SK-N-SH (cell line): ENCODE data around the gene MECP2. TPM values are rescaled to one million over a fixed set of nuclear protein-coding genes. Genes with fewer than 3 reads are reported as not detected.

Experiments used
- CTCF ChIA-PET: fragments of 300-600, 350-600 bp; formaldehyde crosslinking; extraction: SDS; loops from one replicate; lab custom pipeline; 2021; lab: Yijun Ruan, JAX
- POLR2A ChIA-PET: fragments of 350-600 bp; sonication (Branson Sonifier 250); formaldehyde crosslinking; extraction: SDS; loops from one replicate; lab custom pipeline; 2020; ENCODE audit warnings: antibody characterized with exemption, inconsistent platforms; lab: Yijun Ruan, JAX
- DNase-seq: peaks from one replicate; pipeline ENCODE4 v3.0.0; 2012
- H2AFZ ChIP-seq: fragments of 200-600 bp; sonication (generic); 2 replicates; pipeline ENCODE4 v1.8.1; 2016; ENCODE audit warnings: antibody characterized with exemption, mild to moderate bottlenecking, low read depth
- H3F3A ChIP-seq: fragments of 200-600 bp; sonication (generic); replicated peaks from 2 replicates; pipeline ENCODE3; 2016; ENCODE audit warnings: antibody characterized with exemption, mild to moderate bottlenecking; ENCODE audit not compliant: insufficient read depth
- H3K27ac ChIP-seq, 2 experiments: fragments of 200-500 bp in 1 of 2; fragments of 200-600 bp in 1 of 2; sonication (Bioruptor generic) in 1 of 2; sonication (generic), shearing (Covaris generic) in 1 of 2; 2 replicates each; pipeline versions ENCODE4 v1.5.1 to v1.6.1; 2014 to 2016; ENCODE audit warnings: low read depth in 2 of 2, inconsistent platforms in 1 of 2, low read length in 1 of 2, mild to moderate bottlenecking in 1 of 2, mixed read lengths in 1 of 2
- H3K27me3 ChIP-seq: fragments of 200-600 bp; sonication (generic), shearing (Covaris generic); 2 replicates; pipeline ENCODE4 v1.6.1; 2016; ENCODE audit warnings: mixed run types; ENCODE audit not compliant: insufficient read depth
- H3K36me3 ChIP-seq, 2 experiments: fragments of 200-500 bp in 1 of 2; fragments of 200-600 bp in 1 of 2; sonication (Bioruptor generic) in 1 of 2; sonication (generic) in 1 of 2; replicated peaks in 1 of 2; 2 replicates each; pipeline versions ENCODE3 to v1.5.1; 2014 to 2016; ENCODE audit warnings: low read length in 1 of 2, mild to moderate bottlenecking in 1 of 2; ENCODE audit not compliant: insufficient read depth in 2 of 2, control insufficient read depth in 1 of 2
- H3K4me1 ChIP-seq, 2 experiments: fragments of 200-500 bp in 1 of 2; fragments of 200-600 bp in 1 of 2; sonication (Bioruptor generic) in 1 of 2; sonication (generic), shearing (Covaris generic) in 1 of 2; 2 replicates each; pipeline versions ENCODE4 v1.5.1 to v1.6.1; 2014 to 2016; ENCODE audit warnings: low read depth in 1 of 2, low read length in 1 of 2, mixed run types in 1 of 2; ENCODE audit not compliant: insufficient read depth in 2 of 2, control insufficient read depth in 1 of 2
- H3K4me2 ChIP-seq: fragments of 200-600 bp; sonication (generic), shearing (Covaris generic); 2 replicates; pipeline ENCODE4 v1.6.1; 2017; ENCODE audit warnings: mixed run types
- H3K4me3 ChIP-seq, 2 experiments: fragments of 200-500 bp in 1 of 2; fragments of 200-600 bp in 1 of 2; sonication (Bioruptor generic) in 1 of 2; sonication (generic), shearing (Covaris generic) in 1 of 2; 2 replicates each; pipeline versions ENCODE4 v1.5.1 to v1.8.1; 2014 to 2016; ENCODE audit warnings: low read depth in 2 of 2, inconsistent platforms in 1 of 2, low read length in 1 of 2, mild to moderate bottlenecking in 1 of 2, mixed read lengths in 1 of 2, moderate library complexity in 1 of 2
- H3K79me2 ChIP-seq: fragments of 200-600 bp; sonication (generic); 2 replicates; pipeline ENCODE4 v1.8.1; 2017; ENCODE audit warnings: mild to moderate bottlenecking; ENCODE audit not compliant: insufficient read depth
- H3K9ac ChIP-seq: fragments of 200-600 bp; sonication (generic); 2 replicates; pipeline ENCODE4 v1.6.1; 2017; ENCODE audit warnings: mixed run types
- H3K9me2 ChIP-seq: fragments of 200-600 bp; sonication (generic); 2 replicates; pipeline ENCODE4 v1.6.1; 2017; ENCODE audit warnings: mixed run types
- H3K9me3 ChIP-seq: fragments of 200-600 bp; sonication (generic); 2 replicates; pipeline ENCODE4 v1.6.1; 2017; ENCODE audit warnings: mixed run types, mild to moderate bottlenecking, moderate library complexity
- H4K20me1 ChIP-seq: fragments of 200-600 bp; sonication (generic); 2 replicates; pipeline ENCODE4 v1.6.1; 2017; ENCODE audit warnings: mild to moderate bottlenecking, mixed run types; ENCODE audit not compliant: insufficient read depth
- CHD2 ChIP-seq: fragments of 150-350 bp; IDR thresholded peaks from 2 replicates; pipeline ENCODE4 v1.6.1; 2018; ENCODE audit warnings: low read length; ENCODE audit not compliant: partially characterized antibody
- ELF1 ChIP-seq: IDR thresholded peaks from 2 replicates; pipeline ENCODE4 v1.4.0; 2012
- EZH2phosphoT487 ChIP-seq: fragments of 200-600 bp; sonication (generic); IDR thresholded peaks from 2 replicates; pipeline ENCODE4 v1.6.1; 2017; ENCODE audit warnings: low read depth, mixed run types, mild to moderate bottlenecking, antibody characterized with exemption, moderate library complexity, borderline replicate concordance
- FOSL2 ChIP-seq: IDR thresholded peaks from 2 replicates; pipeline ENCODE4 v1.4.0; 2012; ENCODE audit warnings: low read depth, mild to moderate bottlenecking, moderate library complexity, borderline replicate concordance
- FOXJ3 ChIP-seq: sonication (generic); formaldehyde crosslinking; IDR thresholded peaks from 2 replicates; pipeline ENCODE4 v1.5.1; 2020; ENCODE audit warnings: mild to moderate bottlenecking, missing genetic modification reagents
- GATA2 ChIP-seq: sonication (generic); formaldehyde crosslinking; IDR thresholded peaks from 2 replicates; pipeline ENCODE4 v1.5.0; 2020; ENCODE audit warnings: mild to moderate bottlenecking, missing genetic modification reagents
- NFIC ChIP-seq: IDR thresholded peaks from 2 replicates; pipeline ENCODE4 v1.4.0; 2012; ENCODE audit warnings: borderline replicate concordance
- NRF1 ChIP-seq: IDR thresholded peaks from 2 replicates; pipeline ENCODE4 v1.6.1; 2012; ENCODE audit warnings: low read depth, mild to moderate bottlenecking, low read length
- POLR2AphosphoS5 ChIP-seq: IDR thresholded peaks from 2 replicates; pipeline ENCODE4 v1.6.1; 2012; ENCODE audit warnings: low read depth, low read length
- RAD21 ChIP-seq: IDR thresholded peaks from 2 replicates; pipeline ENCODE4 v1.6.1; 2012; ENCODE audit warnings: mild to moderate bottlenecking, low read length
- RCOR1 ChIP-seq: fragments of 150-350 bp; IDR thresholded peaks from 2 replicates; pipeline ENCODE4 v1.6.1; 2017; ENCODE audit warnings: antibody characterized with exemption, low read length
- REST ChIP-seq: IDR thresholded peaks from 2 replicates; pipeline ENCODE4 v1.6.1; 2012; ENCODE audit warnings: mild to moderate bottlenecking, low read depth, low read length, moderate library complexity
- SMC3 ChIP-seq: IDR thresholded peaks from 2 replicates; pipeline ENCODE4 v1.6.1; 2012; ENCODE audit warnings: low read depth, low read length, improper control_type of control experiment
- TEAD4 ChIP-seq: IDR thresholded peaks from 2 replicates; pipeline ENCODE4 v1.4.0; 2012; ENCODE audit warnings: mild to moderate bottlenecking, borderline replicate concordance; ENCODE audit not compliant: insufficient read depth
- YY1 ChIP-seq: IDR thresholded peaks from 2 replicates; pipeline ENCODE4 v1.4.0; 2012; ENCODE audit warnings: low read depth, mild to moderate bottlenecking
- WGBS: methylation state at CpG from one replicate; pipeline ENCODE4 v1.1.6; 2017; ENCODE audit warnings: low lambda C conversion rate; 5-methylcytosine and 5-hydroxymethylcytosine counted together
- polyA plus RNA-seq, 3 experiments: library from polyadenylated mRNA; depleted of rRNA; stranded (reverse); fragments of >200 nt; gene quantifications; 2 replicates each; pipeline ENCODE4 v1.2.3, GENCODE V29; 2012
- TF ChIP-seq, protein P1 (sequence below): fragments of 200-600 bp; sonication (generic); IDR thresholded peaks from 2 replicates; pipeline ENCODE4 v1.6.1; 2017; ENCODE audit warnings: antibody characterized with exemption, mild to moderate bottlenecking, moderate library complexity
- TF ChIP-seq, protein P2 (sequence below): fragments of 150-350 bp; IDR thresholded peaks from 2 replicates; pipeline ENCODE4 v1.6.1; 2017; ENCODE audit warnings: antibody characterized with exemption, low read length, low read depth, borderline replicate concordance
- TF ChIP-seq, protein P3 (sequence below): IDR thresholded peaks from 2 replicates; pipeline ENCODE4; 2012
- TF ChIP-seq, protein P4 (sequence below): fragments of 150-350 bp; IDR thresholded peaks from 2 replicates; pipeline ENCODE4 v1.6.1; 2016; ENCODE audit warnings: mild to moderate bottlenecking, low read depth, low read length

MECP2 gene
- polyA plus RNA-seq, 1 of the 3 experiments (the other 2 are of a cell fraction): 8.2 TPM

GRCh38 chrX:154037754-154038153 is 59.8 kb downstream of the MECP2 start:
- ChIA-PET POLR2A (no interaction called here), CTCF (interaction anchor here (0.9 to 4.9 kb wide), 2 partner anchors 12 to 25 kb away, joined by 3 to 30 read pairs; no protein-coding TSS in a partner anchor)
- Histone ChIP-seq H4K20me1 (peaks cover 9% of the 10 kb centered on the region), H3K9me3 (no peaks in the 10 kb centered on the region), H3K79me2 (peaks cover 53% of the 10 kb centered on the region; the same call in 1 of the 2 replicates), H3K4me3 (no peak overlapping the region), H3K27me3 (peaks cover 22% of the 10 kb centered on the region; the same call in 1 of the 2 replicates), H2AFZ (no peak overlapping the region), H3K27ac (no peak overlapping the region), H3K4me2 (no peak overlapping the region), H3F3A (no peaks in the 10 kb centered on the region), H3K4me1 (no peaks in the 10 kb centered on the region; a peak in 1 of 4 replicates), H3K36me3 (no peaks in the 10 kb centered on the region), H3K9me2 (no peaks in the 10 kb centered on the region), H3K9ac (no peak overlapping the region)
- TF ChIP-seq, protein P1, sequence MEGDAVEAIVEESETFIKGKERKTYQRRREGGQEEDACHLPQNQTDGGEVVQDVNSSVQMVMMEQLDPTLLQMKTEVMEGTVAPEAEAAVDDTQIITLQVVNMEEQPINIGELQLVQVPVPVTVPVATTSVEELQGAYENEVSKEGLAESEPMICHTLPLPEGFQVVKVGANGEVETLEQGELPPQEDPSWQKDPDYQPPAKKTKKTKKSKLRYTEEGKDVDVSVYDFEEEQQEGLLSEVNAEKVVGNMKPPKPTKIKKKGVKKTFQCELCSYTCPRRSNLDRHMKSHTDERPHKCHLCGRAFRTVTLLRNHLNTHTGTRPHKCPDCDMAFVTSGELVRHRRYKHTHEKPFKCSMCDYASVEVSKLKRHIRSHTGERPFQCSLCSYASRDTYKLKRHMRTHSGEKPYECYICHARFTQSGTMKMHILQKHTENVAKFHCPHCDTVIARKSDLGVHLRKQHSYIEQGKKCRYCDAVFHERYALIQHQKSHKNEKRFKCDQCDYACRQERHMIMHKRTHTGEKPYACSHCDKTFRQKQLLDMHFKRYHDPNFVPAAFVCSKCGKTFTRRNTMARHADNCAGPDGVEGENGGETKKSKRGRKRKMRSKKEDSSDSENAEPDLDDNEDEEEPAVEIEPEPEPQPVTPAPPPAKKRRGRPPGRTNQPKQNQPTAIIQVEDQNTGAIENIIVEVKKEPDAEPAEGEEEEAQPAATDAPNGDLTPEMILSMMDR: no peak
- TF ChIP-seq, protein P2, sequence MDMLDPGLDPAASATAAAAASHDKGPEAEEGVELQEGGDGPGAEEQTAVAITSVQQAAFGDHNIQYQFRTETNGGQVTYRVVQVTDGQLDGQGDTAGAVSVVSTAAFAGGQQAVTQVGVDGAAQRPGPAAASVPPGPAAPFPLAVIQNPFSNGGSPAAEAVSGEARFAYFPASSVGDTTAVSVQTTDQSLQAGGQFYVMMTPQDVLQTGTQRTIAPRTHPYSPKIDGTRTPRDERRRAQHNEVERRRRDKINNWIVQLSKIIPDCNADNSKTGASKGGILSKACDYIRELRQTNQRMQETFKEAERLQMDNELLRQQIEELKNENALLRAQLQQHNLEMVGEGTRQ: no peak
- TF ChIP-seq REST (no peak), FOSL2 (no peak), FOXJ3 (CRISPR knock-in tag) (no peak), TEAD4 (no peak), GATA2 (CRISPR knock-in tag) (no peak), ELF1 (no peak), EZH2phosphoT487 (no peak), NRF1 (no peak), RCOR1 (no peak), CHD2 (no peak), YY1 (no peak), SMC3 (no peak), POLR2AphosphoS5 (no peak), RAD21 (no peak), NFIC (no peak)
- TF ChIP-seq, protein P3, sequence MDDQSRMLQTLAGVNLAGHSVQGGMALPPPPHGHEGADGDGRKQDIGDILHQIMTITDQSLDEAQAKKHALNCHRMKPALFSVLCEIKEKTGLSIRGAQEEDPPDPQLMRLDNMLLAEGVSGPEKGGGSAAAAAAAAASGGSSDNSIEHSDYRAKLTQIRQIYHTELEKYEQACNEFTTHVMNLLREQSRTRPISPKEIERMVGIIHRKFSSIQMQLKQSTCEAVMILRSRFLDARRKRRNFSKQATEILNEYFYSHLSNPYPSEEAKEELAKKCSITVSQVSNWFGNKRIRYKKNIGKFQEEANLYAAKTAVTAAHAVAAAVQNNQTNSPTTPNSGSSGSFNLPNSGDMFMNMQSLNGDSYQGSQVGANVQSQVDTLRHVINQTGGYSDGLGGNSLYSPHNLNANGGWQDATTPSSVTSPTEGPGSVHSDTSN: no peak
- TF ChIP-seq, protein P4, sequence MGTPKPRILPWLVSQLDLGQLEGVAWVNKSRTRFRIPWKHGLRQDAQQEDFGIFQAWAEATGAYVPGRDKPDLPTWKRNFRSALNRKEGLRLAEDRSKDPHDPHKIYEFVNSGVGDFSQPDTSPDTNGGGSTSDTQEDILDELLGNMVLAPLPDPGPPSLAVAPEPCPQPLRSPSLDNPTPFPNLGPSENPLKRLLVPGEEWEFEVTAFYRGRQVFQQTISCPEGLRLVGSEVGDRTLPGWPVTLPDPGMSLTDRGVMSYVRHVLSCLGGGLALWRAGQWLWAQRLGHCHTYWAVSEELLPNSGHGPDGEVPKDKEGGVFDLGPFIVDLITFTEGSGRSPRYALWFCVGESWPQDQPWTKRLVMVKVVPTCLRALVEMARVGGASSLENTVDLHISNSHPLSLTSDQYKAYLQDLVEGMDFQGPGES: no peak
- DNase-seq: no peak
- WGBS: 60% methylated on average over 5 of the region's 5 CpGs
